Neural progenitor cell (in vitro differentiated cells): ENCODE data around the gene OR2L2.

Experiments
- CTCF ChIP-seq: fragments of 200-600 bp; sonication (generic); IDR thresholded peaks from 2 replicates; pipeline ENCODE4 v1.5.1; 2017; ENCODE audit warnings: antibody characterized with exemption, mild to moderate bottlenecking
- EZH2 ChIP-seq: fragments of 200-600 bp; sonication (generic); IDR thresholded peaks from 2 replicates; pipeline ENCODE4 v1.6.1; 2017; ENCODE audit warnings: antibody characterized with exemption, mild to moderate bottlenecking, moderate library complexity

GRCh38 chr1:248046536-248046935 lies 16.7 kb downstream of the OR2L2 start, which contains the start of gene OR2L3:
- TF ChIP-seq CTCF (no peak), EZH2 (no peak)
